GM18508 (cell line): ENCODE results near the gene MACROD1.

Experiments used
- ATAC-seq: cut with Tn5 transposase; IDR thresholded peaks from one replicate; pipeline ENCODE4 v1.9.1; 2021; ENCODE audit warnings: moderate number of reproducible peaks; ENCODE audit not compliant: insufficient read depth, unreplicated experiment

The MACROD1 gene

DNA sequence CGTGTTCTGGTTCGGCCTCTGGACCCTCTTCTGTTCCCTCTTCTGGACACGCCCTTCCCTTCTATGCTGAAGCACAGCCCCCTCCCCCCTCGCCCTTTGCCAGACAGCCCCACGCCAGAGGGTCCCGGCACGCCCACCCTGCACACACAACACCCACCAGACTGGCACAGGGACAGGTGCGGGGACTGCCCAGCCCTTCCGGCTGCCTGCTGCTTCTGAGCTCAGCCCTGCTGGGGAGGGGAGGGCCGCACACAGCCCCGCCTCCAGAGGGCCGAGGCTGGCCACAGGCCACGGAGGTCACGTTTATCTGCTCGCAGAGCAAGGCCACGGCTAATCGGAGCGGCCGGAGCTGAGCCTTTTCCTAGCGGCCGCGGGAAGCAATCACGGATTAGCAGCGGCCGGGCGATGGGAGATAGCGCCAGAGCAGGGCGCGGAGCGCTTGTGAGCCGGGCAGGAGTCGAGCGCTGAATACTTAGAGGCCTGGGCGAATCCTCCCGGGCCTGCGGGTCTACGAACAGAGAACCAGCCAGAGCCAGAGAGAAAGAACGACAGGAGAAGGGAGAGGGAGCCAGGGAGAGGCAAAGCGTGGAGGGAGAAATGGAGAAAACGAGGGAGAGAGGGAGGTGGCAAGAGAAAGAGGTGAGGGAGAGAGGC is 158.2 kb downstream of the MACROD1 start:
- ATAC-seq = no peak

GRCh38 chr11:64007160-64007628 is 158.7 kb downstream of the MACROD1 start:
- no peak for ATAC-seq

- ATAC-seq = no peak
Observed at GRCh38 chr11:64006398-64006797, 159.5 kb downstream of the MACROD1 start.

DNA sequence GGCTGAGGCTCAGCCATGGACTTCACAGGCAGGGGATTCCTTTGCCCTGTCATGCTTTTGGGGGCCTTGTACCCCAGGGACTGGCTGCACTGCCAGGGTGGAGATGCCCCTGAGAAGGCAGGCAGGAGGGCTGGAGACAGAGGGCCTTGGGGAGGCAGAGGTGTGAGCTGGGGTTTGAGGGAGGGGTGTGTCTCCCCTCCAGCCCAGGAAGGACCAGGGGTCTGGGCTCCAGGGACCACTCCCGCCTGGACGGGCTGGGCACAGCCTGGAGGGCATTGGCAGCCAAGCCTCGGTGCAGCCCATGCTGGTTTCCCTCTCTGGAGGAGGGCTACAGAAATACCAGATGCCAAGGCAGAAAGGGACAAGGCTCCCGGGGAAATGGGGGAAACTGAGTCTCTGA is 160.2 kb downstream of the MACROD1 start:
- no peak for ATAC-seq

DNA sequence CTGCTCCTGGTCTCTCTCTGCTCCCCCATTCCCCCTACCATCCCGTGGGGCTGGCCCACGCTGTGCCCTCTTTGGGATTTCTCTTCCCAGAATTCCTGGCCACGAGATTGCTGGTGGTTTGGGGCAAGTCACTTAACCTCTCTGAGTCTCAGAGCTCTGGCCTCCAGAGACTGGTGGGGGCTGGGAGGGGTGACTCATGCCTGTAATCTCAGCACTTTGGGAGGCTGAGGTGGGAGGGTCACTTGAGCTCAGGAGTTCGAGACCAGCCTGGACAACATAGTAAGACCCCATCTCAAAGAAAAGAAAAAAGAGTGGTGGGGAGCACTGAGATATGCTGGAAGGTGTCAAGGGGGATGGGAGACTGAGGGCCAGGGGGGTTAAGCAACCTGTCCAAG is 161.3 kb downstream of the MACROD1 start:
- no peak for ATAC-seq

- no peak for ATAC-seq
Observed at GRCh38 chr11:64003807-64004589, 161.9 kb downstream of the MACROD1 start.

GRCh38 chr11:64001484-64002420 is 164.2 kb downstream of the MACROD1 start:
- no peak for ATAC-seq

- ATAC-seq = no peak
Observed at GRCh38 chr11:64000740-64001483, 165.0 kb downstream of the MACROD1 start.

DNA sequence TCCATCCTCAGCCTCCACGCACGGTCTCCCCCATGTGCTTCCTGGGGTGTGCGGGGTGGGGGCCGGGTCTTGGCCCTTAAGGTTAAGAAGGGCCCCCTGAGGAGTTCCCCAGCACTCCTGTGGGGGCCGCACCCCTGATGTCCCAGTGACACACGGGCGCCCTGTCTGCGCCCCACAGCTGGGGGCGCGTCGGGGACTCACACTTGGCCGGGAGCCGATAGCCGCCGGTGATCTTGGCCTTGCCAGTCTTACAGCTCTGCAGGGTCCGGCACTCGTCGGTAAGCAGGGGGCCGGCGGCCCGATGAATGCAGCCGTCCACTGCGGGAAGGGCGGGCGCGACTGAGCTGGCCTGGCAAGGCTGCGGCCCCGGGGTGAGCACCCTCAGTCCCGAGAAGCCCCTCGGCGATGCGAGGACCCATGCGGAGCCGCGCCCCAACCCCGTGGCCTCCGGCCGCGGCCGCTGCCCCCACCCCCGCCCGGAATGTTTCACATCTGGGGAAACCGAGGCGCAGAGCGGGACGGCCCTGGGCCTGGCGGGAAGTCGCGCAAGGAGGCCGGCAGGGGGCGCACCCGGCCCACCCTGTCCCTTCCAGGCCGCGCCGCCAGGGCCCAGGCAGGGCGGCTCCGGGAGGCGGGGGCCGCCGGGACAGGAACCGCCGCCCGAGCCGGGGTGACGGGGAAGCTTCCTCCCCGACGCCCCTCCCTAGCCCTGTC is 165.7 kb downstream of the MACROD1 start:
- ATAC-seq = no peak

DNA sequence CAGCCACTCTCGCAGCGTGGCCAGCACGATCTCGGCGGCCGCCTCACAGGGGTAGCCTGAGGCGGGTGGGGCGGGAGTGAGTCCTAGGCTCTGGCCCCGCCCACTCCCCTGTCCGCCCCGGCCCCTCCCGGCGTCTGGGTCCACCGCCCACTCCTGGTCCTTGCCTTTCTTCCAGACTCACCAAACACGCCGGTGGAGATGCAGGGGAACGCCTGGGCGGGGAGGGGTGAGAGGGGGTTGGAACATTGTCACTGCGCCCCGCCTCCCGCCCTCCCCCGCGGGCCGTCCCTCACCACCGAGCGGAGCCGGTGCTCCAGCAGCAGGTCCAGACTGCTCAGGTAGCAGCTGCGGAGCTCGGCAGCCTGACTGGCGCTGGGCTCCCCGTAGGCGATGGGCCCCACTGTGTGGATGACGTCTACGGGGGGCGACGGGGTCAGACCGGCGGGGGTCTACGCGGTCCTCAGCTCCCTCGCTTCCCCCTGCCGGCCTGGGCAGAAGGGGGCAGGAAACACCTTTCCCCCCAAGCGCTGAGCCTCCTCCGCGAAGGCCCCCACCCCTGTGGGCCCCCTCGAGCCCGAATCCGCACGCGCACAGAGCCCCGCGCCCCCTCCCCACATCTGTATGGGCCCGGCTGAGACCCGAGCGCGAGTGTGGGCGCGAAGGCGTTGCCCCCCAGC is 166.4 kb downstream of the MACROD1 start:
- no peak for ATAC-seq

DNA sequence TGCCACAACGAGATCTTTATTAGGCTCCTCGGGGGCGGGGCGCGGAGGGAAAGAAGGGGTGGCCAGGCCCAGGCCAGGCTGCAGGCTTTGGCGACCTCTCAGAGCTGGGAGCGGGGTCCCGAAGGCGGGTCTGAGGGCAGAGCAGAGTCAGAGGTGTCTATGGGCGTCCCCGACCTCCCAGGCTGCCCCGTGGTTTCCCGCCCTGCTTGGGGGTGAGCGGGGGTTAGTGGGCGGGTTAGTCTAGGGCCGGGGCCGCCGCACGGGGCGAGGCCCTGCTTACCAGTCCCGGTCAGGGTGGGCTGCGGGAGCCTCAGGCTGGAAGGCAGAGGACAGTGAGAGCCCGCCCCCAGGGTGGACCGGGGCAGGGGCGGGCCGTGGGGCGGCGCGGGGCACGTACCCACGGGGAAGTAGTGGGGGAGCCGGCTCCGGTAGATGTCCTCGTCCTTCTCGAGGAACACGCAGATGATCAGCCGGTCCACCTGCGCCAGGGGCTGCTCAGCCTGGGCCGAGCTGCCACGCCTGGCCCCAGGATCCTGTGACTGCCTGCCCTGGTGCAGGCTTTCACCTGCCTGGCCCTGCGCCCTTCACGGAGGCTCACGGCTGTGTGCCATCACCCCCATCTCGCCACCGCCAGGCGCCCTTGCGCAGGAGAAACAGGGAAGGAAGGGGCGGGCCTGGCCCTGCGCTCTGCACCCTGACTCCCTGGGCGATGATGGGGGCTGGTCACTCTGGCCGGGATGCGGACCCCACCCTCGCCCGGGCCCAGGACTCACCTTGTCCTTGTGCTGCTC is 167.2 kb downstream of the MACROD1 start:
- ATAC-seq = no peak

DNA sequence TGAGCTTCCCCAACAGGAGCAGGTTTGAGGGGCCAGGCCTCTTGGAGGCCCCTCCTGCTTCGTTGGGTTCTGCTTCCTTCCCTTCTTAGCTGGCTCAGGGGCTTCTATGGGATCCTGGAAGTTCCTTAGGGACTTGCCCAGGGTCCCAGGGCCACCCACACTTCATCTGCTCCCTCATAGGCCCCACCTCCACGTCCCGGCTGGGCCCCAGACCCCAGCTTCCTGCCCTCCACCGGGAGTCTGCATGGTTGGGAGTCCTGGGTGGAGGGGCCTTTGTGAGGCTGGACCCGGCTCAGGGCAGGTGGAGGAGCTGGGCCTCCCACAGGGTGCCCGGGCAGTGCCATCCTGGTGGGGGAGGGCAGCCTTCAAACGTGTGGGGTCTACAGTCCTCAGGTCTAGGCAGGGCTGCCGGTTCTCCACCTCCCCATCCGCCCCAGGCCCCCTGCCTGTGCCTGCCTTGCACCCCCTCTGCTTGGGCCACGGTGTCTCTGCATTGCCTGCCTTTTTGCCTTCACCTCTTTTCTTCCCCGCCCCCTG is 168.0 kb downstream of the MACROD1 start:
- ATAC-seq = no peak

GRCh38 chr11:63997104-63997700 is 168.7 kb downstream of the MACROD1 start:
- ATAC-seq = no peak

DNA sequence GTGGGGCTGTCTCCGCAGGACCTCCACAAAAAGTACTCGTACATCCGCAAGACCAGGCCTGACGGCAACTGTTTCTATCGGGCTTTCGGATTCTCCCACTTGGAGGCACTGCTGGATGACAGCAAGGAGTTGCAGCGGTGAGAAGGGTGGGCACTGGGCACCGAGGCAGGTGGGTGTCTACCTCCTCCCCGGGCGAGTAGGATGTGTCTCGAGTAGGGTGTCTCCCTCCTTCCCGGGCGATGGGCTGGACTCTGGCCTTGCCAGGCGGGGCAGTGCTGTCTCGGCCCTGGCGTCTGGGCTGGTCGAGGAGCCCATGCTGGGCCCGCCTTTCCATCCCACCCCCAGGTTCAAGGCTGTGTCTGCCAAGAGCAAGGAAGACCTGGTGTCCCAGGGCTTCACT is 169.4 kb downstream of the MACROD1 start:
- no peak for ATAC-seq

GRCh38 chr11:63993993-63994392 is 171.9 kb downstream of the MACROD1 start:
- ATAC-seq = no peak

DNA sequence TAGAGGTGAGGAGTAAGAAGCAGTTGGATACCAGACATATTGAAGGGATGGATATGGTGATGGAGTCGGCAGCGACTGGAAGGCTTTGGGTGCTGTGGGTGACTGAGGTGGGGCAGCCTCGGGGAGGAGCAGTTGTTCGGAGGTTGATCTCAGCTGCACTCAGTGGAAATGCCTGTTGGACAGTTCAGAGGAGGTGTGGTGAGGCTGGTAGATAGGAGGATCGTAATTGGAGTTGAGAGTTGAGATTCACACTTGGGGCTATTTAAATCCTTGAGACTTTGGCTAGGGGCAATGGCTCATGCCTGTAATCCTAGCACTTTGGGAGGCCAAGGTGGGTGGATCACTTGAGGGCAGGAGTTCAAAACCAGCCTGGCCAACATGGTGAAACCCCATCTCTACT is 172.8 kb downstream of the MACROD1 start:
- no peak for ATAC-seq

DNA sequence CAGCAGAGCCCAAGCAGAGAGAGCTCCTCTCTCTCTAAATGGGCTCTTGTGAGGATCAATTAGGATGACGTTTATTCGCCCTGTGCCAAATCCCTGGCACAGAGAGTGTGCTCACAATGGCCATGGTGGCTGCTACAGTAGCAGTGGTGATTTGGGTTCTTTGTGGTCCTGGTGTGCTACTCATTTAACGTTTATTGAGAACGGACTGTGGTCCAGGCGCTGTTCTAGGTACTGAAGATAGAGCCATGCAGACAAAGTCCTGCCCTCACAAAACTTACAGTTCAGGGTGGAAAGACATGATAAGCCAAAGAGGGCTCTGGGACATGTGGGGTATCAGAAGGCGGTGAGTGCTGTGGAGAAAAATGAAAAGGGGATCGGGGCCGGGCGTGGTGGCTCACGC is 174.4 kb downstream of the MACROD1 start:
- ATAC-seq = no peak
